HAP-1 (cell line): Measurements from ENCODE around the gene TPRG1L.

Experiments
- DNase-seq, 2 experiments: peaks; one replicate each; pipeline ENCODE4 v3.0.0-alpha.2; 2016 to 2020; ENCODE audit warnings: low spot score in 2 of 2
- H3K27me3 ChIP-seq: fragments of 250-450 bp; sonication (Bioruptor Pico); 2 replicates; pipeline ENCODE4 v1.5.1; 2020; ENCODE audit warnings: low read depth, mild to moderate bottlenecking, moderate library complexity
- H3K36me3 ChIP-seq: fragments of 250-450 bp; sonication (Bioruptor Pico); replicated peaks from 2 replicates; pipeline ENCODE4 v1.5.1; 2020; ENCODE audit warnings: mild to moderate bottlenecking
- H3K4me1 ChIP-seq: fragments of 250-450 bp; sonication (Bioruptor Pico); 2 replicates; pipeline ENCODE4 v1.5.1; 2020; ENCODE audit warnings: mild to moderate bottlenecking
- H3K4me3 ChIP-seq: fragments of 250-450 bp; sonication (Bioruptor Pico); 2 replicates; pipeline ENCODE4 v1.5.1; 2020; ENCODE audit warnings: mild to moderate bottlenecking, moderate library complexity
- H3K9me3 ChIP-seq: fragments of 250-450 bp; sonication (Bioruptor Pico); 2 replicates; pipeline ENCODE4 v1.5.1; 2020; ENCODE audit warnings: mild to moderate bottlenecking, moderate library complexity
- in situ Hi-C: fragments of 300-500 bp; cut with MboI; formaldehyde crosslinking; loops from 3 replicates; pipeline ENCODE4 v1.14.3; 2020; ENCODE audit warnings: low sequenced_read_pairs, inconsistent platforms, mixed read lengths

TPRG1L gene

DNA sequence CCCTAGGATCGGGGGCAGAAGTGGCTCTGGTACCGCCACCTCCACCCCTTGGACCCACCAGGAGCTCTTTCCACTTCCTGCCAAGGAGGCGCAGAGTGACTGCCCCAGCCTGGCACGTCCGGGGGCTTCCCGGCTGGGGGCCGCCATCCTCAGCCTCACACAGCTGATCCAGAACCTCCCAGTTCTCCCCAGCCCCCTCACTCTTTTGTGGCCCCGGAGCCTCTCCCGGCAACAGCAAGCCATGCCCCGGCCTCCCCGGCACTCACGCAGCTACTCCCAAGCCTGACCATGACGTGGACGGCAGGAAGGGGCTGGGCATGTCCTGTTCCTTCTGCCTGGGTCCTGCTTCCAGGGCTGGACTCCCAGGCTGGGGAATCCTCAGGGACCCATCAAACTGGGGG lies 44.6 kb downstream of the TPRG1L start:
- Histone ChIP-seq H3K4me3 (no peak overlapping the region), H3K27me3 (no peaks in the 10 kb centered on the region), H3K9me3 (no peaks in the 10 kb centered on the region), H3K36me3 (no peaks in the 10 kb centered on the region), H3K4me1 (no peaks in the 10 kb centered on the region)
- DNase-seq = no peak
- in situ Hi-C loops = no loop called here

DNA sequence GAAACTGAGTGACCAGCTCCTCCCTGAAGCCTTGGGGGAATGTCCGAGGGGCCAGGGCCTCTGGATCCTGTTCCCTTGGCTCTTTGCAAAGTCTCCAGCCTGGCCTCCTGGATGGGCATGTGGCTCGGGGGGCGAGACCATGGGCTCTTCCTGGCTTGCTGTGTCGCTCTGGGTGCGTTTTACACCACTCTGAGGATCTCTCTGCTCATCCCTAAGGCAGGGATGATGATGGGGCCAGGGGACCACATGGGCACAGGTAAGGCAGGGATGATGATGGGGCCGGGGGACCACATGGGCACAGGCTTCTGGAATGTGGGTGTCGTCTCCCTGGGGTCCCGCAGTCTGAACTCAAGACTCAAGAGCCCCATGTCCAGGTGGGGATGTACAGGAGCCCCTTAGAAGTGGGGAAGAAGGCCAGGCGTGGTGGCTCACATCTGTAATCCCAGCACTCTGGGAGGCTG lies 45.2 kb downstream of the TPRG1L start:
- H3K4me1 ChIP-seq = no peaks in the 10 kb centered on the region

DNA sequence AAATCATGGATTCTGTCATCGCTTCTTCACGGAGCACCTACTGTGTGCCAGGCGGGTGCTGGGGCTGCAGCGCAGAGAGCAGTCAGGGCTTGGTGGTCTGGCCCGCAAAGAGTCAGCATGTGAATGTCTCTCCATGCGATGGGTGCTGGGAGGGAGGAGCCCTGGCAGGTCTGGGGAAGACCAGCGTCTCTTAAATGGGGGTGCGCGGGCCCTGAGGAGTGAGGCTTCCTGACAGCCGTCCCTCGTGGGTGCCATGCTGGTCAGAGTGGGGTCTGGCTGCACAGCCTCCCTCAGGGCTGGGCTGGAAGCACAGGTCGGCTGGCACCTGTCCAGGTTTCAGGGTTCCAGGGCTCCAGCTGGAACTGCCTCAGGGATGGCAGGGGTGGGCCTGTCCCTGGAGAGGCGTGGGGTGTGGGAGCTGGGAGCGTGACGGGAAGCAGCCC lies 46.0 kb downstream of the TPRG1L start:
- Histone ChIP-seq H3K36me3 (no peaks in the 10 kb centered on the region), H3K27me3 (no peaks in the 10 kb centered on the region), H3K9me3 (no peaks in the 10 kb centered on the region), H3K4me1 (no peaks in the 10 kb centered on the region), H3K4me3 (no peak overlapping the region)
- no peak for DNase-seq
- in situ Hi-C loops = no loop called here

More for the DNA sequence above, 45.2 kb downstream of the TPRG1L start:
- no peaks in the 10 kb centered on the region for H3K9me3 ChIP-seq
- no peak for DNase-seq
- no peaks in the 10 kb centered on the region for H3K36me3 ChIP-seq
- H3K4me3 ChIP-seq = no peak overlapping the region
- H3K27me3 ChIP-seq = no peaks in the 10 kb centered on the region
- in situ Hi-C loops = no loop called here

DNA sequence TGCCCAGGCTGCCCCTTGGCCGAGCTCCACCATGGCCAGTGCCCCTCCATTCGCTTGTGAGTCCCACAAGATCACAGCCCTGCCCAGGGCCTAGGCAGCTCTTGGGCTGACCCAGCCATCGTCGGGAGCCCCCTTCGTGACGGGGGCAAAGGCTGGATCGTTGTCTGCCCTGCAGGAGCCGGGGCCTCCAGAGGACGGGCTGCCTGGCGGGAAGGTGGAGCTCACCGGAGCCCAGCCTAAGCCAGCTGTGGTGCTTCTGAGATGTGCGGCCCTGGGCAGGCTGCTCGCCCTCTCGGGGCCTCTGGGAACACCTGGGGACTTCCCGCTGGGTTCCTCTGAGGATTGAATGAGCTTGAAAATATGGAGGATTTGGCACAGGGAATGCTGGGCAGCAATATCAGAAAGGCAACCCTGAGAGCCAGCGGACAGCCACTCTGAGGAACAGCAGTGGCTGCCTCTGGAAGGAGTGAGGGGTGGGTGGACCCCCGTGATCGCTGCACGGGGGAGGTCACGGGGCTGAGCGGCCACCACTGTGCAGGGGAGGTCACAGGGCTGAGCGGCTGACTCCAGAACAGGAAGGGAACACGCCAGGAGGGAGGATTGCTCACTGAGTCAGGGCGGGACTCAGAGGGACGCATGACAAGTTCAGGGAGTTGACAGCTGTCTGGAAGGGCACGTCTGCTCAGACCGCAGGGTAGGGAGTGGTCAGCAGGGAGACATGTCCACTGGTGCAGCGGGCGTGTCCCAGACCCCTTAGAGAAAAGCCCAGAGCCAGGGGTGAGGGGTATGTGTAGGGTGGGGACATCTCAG lies 46.8 kb downstream of the TPRG1L start:
- in situ Hi-C loops = no loop called here

DNA sequence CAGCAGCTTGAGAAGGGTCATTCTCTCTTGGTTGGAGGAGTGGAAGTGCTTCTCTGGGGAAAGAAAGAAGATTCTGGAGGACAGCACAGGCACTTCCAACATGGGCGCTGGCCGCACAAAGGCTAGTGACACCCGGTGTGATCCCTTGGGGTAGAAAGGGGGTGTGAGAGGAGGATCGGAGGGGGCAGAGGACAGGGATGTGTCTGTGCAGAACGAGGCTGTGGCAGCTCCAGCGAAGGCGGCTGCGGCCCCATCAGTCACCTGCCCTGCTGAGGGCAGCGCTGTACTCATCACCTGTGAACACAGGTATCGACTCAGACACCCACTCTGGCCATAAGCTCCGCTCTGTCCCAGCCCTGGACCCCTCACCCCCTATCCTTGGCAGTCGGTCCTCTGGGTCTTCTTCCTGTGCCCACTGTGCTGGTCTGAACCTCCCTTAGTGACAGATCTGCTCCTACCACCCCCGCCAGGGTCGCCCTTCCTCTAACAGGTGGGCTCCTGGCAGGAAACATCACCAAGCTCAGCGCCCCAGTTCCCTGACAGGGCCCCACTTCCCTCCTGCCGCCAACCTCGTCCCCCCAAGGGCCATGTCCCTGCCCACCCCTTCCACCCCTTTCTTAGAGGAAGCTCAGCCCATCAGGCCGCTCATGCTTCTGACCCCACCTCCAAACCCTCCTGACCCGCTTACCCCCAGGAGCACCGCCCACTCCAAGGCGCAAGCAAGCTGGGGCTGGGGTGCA lies 47.6 kb downstream of the TPRG1L start:
- Histone ChIP-seq H3K4me3 (no peak overlapping the region), H3K4me1 (no peaks in the 10 kb centered on the region), H3K36me3 (no peaks in the 10 kb centered on the region), H3K27me3 (no peaks in the 10 kb centered on the region), H3K9me3 (no peaks in the 10 kb centered on the region)
- DNase-seq = no peak
- in situ Hi-C loops = no loop called here

More for the DNA sequence above, 46.8 kb downstream of the TPRG1L start:
- Histone ChIP-seq H3K27me3 (no peaks in the 10 kb centered on the region), H3K36me3 (no peaks in the 10 kb centered on the region), H3K4me3 (no peak overlapping the region), H3K9me3 (no peaks in the 10 kb centered on the region), H3K4me1 (no peaks in the 10 kb centered on the region)
- DNase-seq = no peak

DNA sequence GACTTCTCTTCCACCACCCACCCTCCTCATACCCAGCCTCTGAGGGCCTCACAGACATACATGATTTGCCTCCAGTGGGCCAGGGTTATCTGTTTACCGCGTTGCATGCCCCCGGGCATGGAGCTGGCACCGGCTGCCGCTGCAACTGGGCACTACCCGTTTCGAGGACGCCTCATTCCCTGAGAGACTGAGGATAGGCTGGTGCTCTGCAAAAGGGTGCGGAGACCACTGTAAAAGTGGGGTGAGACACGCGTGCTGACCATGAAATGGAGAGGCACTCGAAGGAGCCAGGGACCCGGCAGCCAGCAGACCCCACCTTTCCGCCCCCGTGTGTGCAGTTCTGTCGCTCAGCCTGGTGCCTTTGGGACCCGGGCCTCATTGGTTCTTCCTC lies 48.2 kb downstream of the TPRG1L start:
- in situ Hi-C loops = no loop called here

DNA sequence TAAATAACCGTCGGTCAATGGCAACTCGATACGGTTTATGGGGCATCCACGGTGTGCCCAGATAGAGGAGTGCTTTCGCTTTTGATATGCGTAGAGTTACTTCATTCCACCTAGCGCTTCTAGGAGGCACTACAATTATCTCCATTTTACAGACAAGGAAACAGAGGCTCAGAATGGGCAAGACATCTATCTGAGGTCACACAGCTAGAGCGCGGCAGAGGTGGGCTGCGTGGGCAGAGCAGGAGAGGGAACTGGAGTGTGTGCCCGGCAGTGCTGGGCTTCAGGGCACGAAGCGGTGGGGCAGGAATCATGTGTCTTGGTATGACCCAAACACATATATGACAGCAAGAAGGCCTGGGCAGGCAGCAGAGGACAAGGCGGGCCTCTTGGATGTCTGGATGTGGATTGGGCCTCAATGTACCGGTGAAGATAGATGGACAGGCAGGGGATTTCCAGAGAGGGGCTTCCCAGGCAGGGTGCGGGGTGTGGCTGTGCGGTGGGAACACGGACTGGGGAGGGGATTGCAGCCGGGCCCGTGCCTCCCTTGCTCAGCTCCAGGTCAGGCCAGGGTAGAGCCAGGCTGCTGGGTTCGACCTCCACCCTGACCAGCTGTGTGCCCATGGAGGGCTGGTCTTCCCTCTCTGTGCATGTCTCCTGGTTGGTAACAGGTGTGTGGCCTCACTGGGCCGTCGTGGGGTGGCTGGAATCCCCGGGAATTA lies 48.7 kb downstream of the TPRG1L start:
- H3K4me1 ChIP-seq = no peaks in the 10 kb centered on the region
- H3K36me3 ChIP-seq = no peaks in the 10 kb centered on the region
- in situ Hi-C loops = no loop called here
- DNase-seq = no peak
- no peaks in the 10 kb centered on the region for H3K27me3 ChIP-seq
- no peak overlapping the region for H3K4me3 ChIP-seq
- no peaks in the 10 kb centered on the region for H3K9me3 ChIP-seq

More for the DNA sequence above, 48.2 kb downstream of the TPRG1L start:
- no peaks in the 10 kb centered on the region for H3K9me3 ChIP-seq
- H3K27me3 ChIP-seq = no peaks in the 10 kb centered on the region
- H3K4me3 ChIP-seq = no peak overlapping the region
- DNase-seq = no peak
- H3K36me3 ChIP-seq = no peaks in the 10 kb centered on the region
- H3K4me1 ChIP-seq = no peaks in the 10 kb centered on the region

DNA sequence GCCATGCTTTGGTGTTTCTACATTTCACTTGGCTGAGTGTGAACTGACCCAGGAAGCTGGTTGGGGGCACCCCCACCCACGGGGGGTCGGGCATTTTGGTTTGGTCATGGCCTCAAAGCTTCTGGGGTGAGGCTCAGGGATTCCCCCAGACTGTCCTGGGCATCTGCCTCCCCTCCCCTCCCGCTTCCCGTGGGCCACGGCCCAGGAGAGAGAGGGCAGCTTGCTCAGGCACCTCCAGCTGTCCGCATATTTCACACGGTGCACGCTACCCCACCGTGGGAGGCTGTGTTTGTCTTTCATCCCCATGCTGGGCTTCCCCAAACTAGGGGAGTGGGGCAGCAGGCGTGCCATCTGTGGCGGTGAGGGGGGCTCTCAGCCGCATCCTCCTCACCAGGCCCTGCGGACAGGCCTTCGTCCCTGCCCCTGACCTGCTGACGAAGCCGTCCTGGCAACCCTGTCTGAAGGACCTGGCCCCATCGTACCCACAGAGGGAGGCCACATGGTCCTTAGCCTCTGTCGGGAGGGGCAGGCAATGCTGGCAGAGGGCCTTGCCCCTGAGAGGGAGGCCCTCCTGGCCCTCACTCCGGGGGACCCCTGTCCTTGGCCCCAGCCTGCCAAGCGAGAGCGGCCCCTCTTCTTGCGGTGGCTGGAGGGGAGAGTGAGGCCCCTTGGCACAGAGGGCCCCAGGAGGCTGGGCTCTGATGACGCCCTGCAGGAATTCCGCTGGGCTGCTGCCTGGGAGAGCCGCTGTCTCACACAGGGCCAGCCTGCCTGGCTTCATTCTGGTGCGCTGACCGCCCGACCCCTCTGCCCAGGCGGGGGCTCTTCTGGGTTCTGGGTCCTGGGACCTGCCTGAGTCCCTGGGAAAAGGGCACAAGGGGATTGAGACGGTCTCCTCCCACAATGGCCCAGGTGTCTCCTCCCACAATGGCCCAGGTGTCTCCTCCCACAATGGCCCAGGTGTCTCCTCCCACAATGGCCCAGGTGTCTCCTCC lies 49.6 kb downstream of the TPRG1L start:
- in situ Hi-C loops = no loop called here
- H3K4me3 ChIP-seq = no peak overlapping the region
- DNase-seq = no peak
- no peaks in the 10 kb centered on the region for H3K36me3 ChIP-seq
- H3K27me3 ChIP-seq = no peaks in the 10 kb centered on the region
- no peaks in the 10 kb centered on the region for H3K4me1 ChIP-seq
- H3K9me3 ChIP-seq = no peaks in the 10 kb centered on the region

DNA sequence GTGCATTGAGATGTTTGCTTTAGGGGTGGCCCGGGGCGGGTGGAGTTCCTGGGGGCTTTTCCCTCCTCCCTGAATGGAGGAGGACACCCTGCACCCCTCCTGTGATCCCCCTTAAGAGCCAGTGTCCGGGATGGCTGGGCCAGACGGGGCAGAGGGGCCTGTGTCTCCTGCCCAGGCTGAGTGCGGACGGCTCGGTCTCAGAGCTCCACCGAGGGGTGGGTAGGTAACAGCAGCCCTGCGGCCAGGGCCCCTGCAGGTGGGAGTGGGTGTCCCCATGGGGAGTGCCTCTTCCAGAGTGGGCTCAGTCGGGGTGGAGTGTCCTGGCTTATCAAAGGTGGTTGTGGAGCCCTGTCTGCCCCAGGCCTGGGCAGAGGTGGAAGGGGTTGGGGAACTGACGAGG lies 50.6 kb downstream of the TPRG1L start:
- in situ Hi-C loops = no loop called here
- Histone ChIP-seq H3K4me3 (no peak overlapping the region), H3K4me1 (no peaks in the 10 kb centered on the region), H3K36me3 (no peaks in the 10 kb centered on the region), H3K27me3 (no peaks in the 10 kb centered on the region), H3K9me3 (no peaks in the 10 kb centered on the region)
- no peak for DNase-seq

DNA sequence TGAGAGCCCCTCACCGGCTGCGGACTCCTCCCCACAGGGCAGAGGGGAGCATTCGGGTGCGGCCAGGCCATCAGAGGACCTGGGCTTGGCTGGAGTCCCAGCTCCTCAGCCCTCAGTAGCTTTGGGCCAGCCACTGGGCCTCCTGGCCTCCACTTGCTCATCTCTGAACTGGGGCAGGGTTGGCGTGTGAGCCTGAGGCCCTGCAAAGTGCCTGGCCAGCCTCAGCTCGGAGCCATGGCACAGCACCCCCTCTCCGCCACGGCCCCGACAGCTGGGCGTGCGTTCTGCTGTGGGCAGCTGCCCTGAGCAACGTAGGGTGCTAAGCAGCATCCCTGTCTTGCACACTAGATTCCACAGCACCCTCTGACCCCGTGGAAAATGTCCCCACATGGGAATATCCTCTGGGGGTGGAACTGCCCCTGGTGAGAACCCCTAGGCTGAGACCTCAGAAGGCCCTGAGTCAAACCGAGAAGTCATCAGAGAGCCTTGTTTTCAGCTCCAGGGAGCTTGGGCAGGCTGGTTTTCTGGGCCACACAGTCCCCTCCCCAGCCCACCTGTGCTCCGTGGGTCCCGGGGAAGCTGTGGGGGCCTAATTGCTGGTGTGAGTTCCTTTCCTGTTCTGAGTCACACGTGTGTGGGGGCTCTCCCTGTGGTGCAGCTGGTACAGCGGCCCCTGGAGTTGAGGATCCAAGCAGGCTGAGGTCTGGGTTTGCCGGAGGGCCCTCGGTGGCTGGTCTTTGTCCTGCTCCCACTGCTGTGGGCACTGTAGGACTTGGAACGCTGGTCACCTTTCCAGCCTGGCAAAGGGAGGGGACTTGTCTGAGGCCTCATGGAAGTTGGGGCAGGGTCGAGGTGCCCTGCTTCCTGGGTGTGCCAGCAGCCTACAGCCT lies 52.0 kb downstream of the TPRG1L start:
- Histone ChIP-seq H3K4me1 (no peaks in the 10 kb centered on the region), H3K27me3 (no peaks in the 10 kb centered on the region), H3K36me3 (no peaks in the 10 kb centered on the region), H3K4me3 (no peak overlapping the region), H3K9me3 (no peaks in the 10 kb centered on the region)
- in situ Hi-C loops = no loop called here
- DNase-seq = no peak

DNA sequence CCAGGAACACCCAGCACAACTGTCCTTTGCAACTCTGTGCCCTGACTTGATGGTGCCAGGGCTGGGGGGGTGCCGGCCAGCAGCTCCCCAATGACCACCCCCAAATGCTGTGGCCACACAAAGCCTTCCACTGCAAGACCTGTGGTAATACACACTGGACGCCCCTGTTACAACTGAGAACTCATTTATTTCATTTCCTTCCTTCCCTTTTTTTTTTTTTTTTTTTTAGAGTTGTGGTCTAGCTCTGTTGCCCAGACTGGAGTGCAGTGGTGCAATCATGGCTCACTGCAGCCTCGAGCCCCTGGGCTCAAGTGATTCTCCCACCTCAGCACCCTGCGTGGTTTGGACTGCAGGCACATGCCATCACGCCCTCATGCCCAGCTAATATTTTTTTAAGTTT lies 52.7 kb downstream of the TPRG1L start:
- Histone ChIP-seq H3K4me3 (no peak overlapping the region), H3K4me1 (no peaks in the 10 kb centered on the region), H3K36me3 (no peaks in the 10 kb centered on the region), H3K27me3 (no peaks in the 10 kb centered on the region), H3K9me3 (no peaks in the 10 kb centered on the region)
- in situ Hi-C loops = no loop called here
- DNase-seq = no peak

DNA sequence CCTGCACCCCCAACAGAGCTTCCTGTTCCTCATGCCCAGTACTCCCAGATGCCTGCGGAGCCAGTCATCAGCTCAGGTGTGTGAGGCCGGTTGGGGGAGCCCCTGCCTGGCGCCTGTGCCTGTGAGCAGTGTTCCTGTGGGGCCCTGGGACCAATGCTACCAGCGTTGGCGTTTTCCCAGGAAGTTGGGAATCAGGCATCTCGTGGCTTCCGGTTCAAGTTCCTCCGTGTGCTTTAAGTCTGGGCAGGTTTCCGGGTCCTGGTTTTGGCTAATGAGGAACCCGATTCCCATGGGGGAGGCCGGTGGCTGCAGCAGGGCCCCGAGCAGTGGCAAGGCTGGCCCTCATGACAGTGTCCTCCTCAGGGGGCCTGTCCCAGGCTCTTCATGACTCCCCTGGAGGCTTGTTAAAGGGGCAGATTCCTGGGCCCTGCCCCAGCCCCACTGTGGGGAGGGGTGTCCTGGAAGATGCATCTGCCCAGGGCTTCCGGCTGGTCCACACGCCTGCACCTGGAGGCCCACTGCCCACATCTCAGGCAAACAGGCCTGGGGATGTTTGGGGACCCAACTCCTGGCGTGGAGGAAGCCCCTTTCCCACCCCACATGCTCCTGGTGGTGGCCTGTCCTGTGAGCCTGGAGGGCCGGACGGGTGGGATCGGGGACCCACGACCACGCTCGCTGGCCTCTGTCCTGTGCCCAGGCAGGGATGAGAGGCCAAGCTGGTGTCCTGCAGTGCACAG lies 53.7 kb downstream of the TPRG1L start:
- no peaks in the 10 kb centered on the region for H3K4me1 ChIP-seq
- no peak overlapping the region for H3K4me3 ChIP-seq

More for the DNA sequence above, 53.7 kb downstream of the TPRG1L start:
- no peak for DNase-seq
- no peaks in the 10 kb centered on the region for H3K27me3 ChIP-seq
- in situ Hi-C loops = no loop called here
- no peaks in the 10 kb centered on the region for H3K9me3 ChIP-seq
- H3K36me3 ChIP-seq = no peaks in the 10 kb centered on the region
